Body of pancreas (tissue), 4 donors: ENCODE data around the gene OOSP4B.

Experiments used
- CTCF ChIP-seq, 7 experiments: fragments of 450-650 bp in 4 of 7; fragments of 200-600 bp in 3 of 7; sonication (generic) in 3 of 7; IDR thresholded peaks; one replicate each; pipeline ENCODE4 v1.5.1; 2016 to 2019; ENCODE audit warnings: antibody characterized with exemption in 7 of 7
- POLR2A ChIP-seq, 3 donors: fragments of 450-650 bp; IDR thresholded peaks; one replicate each; pipeline ENCODE4 v1.6.1; 2016; ENCODE audit warnings: antibody characterized with exemption in 3 of 3, mild to moderate bottlenecking in 2 of 3

- TF ChIP-seq CTCF (IDR thresholded peaks at IDR 0.05) (no peak), POLR2A (IDR thresholded peaks at IDR 0.05) (no peak)
These were observed 47.1 kb downstream of the OOSP4B start for GRCh38 chr11:60064111-60064510.
